OCI-LY7 (cell line): ENCODE results near the gene SURF4. TPM values are rescaled to one million over a fixed set of nuclear protein-coding genes. Genes with fewer than 3 reads are reported as not detected.

Experiments used
- BruUV-seq: library from RNA; stranded (reverse); fragments of 400-500 nt; replicated peaks from 2 replicates; lab custom pipeline; 2021; lab: Mats Ljungman, UMichigan
- CTCF ChIA-PET: fragments of 300-600 bp; sonication (Branson Sonifier 250); formaldehyde crosslinking; loops from one replicate; lab custom pipeline; 2022; ENCODE audit warnings: antibody characterized with exemption; ENCODE audit not compliant: unreplicated experiment; lab: Charles Lee
- POLR2A ChIA-PET: fragments of 300-600 bp; sonication (Branson Sonifier 250); formaldehyde crosslinking; loops from one replicate; lab custom pipeline; 2022; ENCODE audit warnings: antibody characterized with exemption; lab: Charles Lee
- DNase-seq: peaks from one replicate; pipeline ENCODE4 v3.0.0-alpha.2; 2015; ENCODE audit warnings: low spot score
- H2AFZ ChIP-seq: fragments of 200-600 bp; sonication (generic), shearing (Covaris generic); 2 replicates; pipeline ENCODE4 v1.6.1; 2014; ENCODE audit warnings: mild to moderate bottlenecking, antibody characterized with exemption, low read length, moderate library complexity
- H3K27ac ChIP-seq: fragments of 200-600 bp; sonication (generic); 2 replicates; pipeline ENCODE4 v1.5.1; 2014; ENCODE audit warnings: mixed run types, low read depth, mild to moderate bottlenecking, moderate library complexity, low read length, inconsistent platforms; ENCODE audit not compliant: poor library complexity, severe bottlenecking
- H3K36me3 ChIP-seq: fragments of 200-600 bp; sonication (generic); 2 replicates; pipeline ENCODE4 v1.6.1; 2014; ENCODE audit warnings: mild to moderate bottlenecking, antibody characterized with exemption, low read length, moderate library complexity, mixed read lengths; ENCODE audit not compliant: insufficient read depth
- H3K4me1 ChIP-seq: fragments of 200-600 bp; sonication (generic); 2 replicates; pipeline ENCODE4 v1.5.1; 2014; ENCODE audit warnings: mild to moderate bottlenecking, low read length; ENCODE audit not compliant: insufficient read depth, poor library complexity, severe bottlenecking
- H3K4me2 ChIP-seq: fragments of 200-600 bp; sonication (generic); 2 replicates; pipeline ENCODE4 v1.6.1; 2014; ENCODE audit warnings: mild to moderate bottlenecking, low read length
- H3K4me3 ChIP-seq: fragments of 200-600 bp; sonication (generic); 2 replicates; pipeline ENCODE4 v1.5.1; 2014; ENCODE audit warnings: mild to moderate bottlenecking, low read depth, low read length; ENCODE audit not compliant: poor library complexity, severe bottlenecking
- H3K79me2 ChIP-seq: fragments of 200-600 bp; sonication (generic); 2 replicates; pipeline ENCODE4 v1.6.1; 2016; ENCODE audit warnings: low read depth, mild to moderate bottlenecking, low read length, moderate library complexity, mixed read lengths; ENCODE audit not compliant: insufficient read depth
- H3K9me2 ChIP-seq: fragments of 200-600 bp; sonication (generic); 2 replicates; pipeline ENCODE4 v1.6.1; 2016; ENCODE audit warnings: mild to moderate bottlenecking, low read length, mixed read lengths; ENCODE audit not compliant: insufficient read depth
- H3K9me3 ChIP-seq: fragments of 200-600 bp; sonication (generic); 2 replicates; pipeline ENCODE4 v1.6.1; 2014; ENCODE audit warnings: mild to moderate bottlenecking, mixed run types, low read length, mixed read lengths
- H4K20me1 ChIP-seq: fragments of 200-600 bp; sonication (generic); 2 replicates; pipeline ENCODE4 v1.6.1; 2014; ENCODE audit warnings: mild to moderate bottlenecking, antibody characterized with exemption, low read length, moderate library complexity, mixed read lengths; ENCODE audit not compliant: insufficient read depth
- EZH2phosphoT487 ChIP-seq: fragments of 200-600 bp; sonication (generic); IDR thresholded peaks from 2 replicates; pipeline ENCODE4 v1.6.1; 2018; ENCODE audit warnings: low read depth, borderline replicate concordance, mild to moderate bottlenecking, mixed run types, antibody characterized with exemption, low read length, moderate library complexity, mixed read lengths
- intact Hi-C: fragments of 100-400 bp; cut with micrococcal nuclease; formaldehyde crosslinking; loops from one replicate; pipeline ENCODE4 v1.10.0; 2022; ENCODE audit not compliant: unreplicated experiment
- total RNA-seq, 2 experiments: library from RNA; depleted of rRNA in 1 of 2; stranded (reverse); fragments of >200 nt in 1 of 2; shearing (Covaris generic) in 1 of 2; gene quantifications; 2 replicates each; pipeline ENCODE4 v1.2.3, GENCODE V29; 2014 to 2022
- TF ChIP-seq, protein P1 (sequence below): fragments of 200-600 bp; sonication (generic); conservative IDR thresholded peaks from 2 replicates; pipeline ENCODE4 v1.5.1; 2014; ENCODE audit warnings: mild to moderate bottlenecking, antibody characterized with exemption, low read length, moderate library complexity, mixed read lengths

SURF4 gene
- total RNA-seq, 2 experiments from 2014 or later: 75.5 to 92.3 TPM

GRCh38 chr9:133356391-133357091 is 19.3 kb downstream of the SURF4 start, which contains the start of the genes SURF1 and SURF2:
Gene SURF1, minus strand, starts transcription at chr9:133356487. Its CDS starts 34 bp downstream, at chr9:133356453.
Gene SURF2, plus strand, starts transcription at chr9:133356550. Its CDS starts 43 bp downstream, at chr9:133356593.
- Histone ChIP-seq H3K9me3 (no peaks in the 10 kb centered on the region), H3K4me1 (peaks cover 35% of the 10 kb centered on the region), H3K36me3 (peaks cover 59% of the 10 kb centered on the region), H4K20me1 (no peaks in the 10 kb centered on the region), H3K79me2 (peaks cover 8% of the 10 kb centered on the region; the same call in 1 of the 2 replicates), H3K4me2 (peak within 1 kb of the TSS; percentile 91), H2AFZ (peak within 1 kb of the TSS; percentile 56; the same call in 1 of the 2 replicates), H3K9me2 (no peaks in the 10 kb centered on the region), H3K27ac (peak within 1 kb of the TSS; percentile 52), H3K4me3 (peak within 1 kb of the TSS; percentile 78)
- CTCF ChIA-PET: interaction anchor here (1.1 kb wide), 1 partner anchor 18 kb away, joined by 3 read pairs; no protein-coding TSS in a partner anchor
- TF ChIP-seq, protein P1, sequence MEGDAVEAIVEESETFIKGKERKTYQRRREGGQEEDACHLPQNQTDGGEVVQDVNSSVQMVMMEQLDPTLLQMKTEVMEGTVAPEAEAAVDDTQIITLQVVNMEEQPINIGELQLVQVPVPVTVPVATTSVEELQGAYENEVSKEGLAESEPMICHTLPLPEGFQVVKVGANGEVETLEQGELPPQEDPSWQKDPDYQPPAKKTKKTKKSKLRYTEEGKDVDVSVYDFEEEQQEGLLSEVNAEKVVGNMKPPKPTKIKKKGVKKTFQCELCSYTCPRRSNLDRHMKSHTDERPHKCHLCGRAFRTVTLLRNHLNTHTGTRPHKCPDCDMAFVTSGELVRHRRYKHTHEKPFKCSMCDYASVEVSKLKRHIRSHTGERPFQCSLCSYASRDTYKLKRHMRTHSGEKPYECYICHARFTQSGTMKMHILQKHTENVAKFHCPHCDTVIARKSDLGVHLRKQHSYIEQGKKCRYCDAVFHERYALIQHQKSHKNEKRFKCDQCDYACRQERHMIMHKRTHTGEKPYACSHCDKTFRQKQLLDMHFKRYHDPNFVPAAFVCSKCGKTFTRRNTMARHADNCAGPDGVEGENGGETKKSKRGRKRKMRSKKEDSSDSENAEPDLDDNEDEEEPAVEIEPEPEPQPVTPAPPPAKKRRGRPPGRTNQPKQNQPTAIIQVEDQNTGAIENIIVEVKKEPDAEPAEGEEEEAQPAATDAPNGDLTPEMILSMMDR: peak; percentile 41
- TF ChIP-seq EZH2phosphoT487: no peak
- DNase-seq: peak; percentile 92
- POLR2A ChIA-PET: interaction anchor here (0.5 to 1.4 kb wide), 3 partner anchors 24 to 1325 kb away, joined by 5 to 10 read pairs (median 6); no protein-coding TSS in a partner anchor
- intact Hi-C loops: loop anchor here (1.0 to 5.0 kb wide), 2 partner anchors 20 to 106 kb away; partner anchors contain the start of genes STKLD1 and SURF4
- BruUV-seq: no TSS peak

GRCh38 chr9:133355881-133356357 is 19.9 kb downstream of the SURF4 start:
- Histone ChIP-seq H3K27ac (peak overlapping the region; percentile 52), H3K4me2 (peak overlapping the region; percentile 80), H3K79me2 (peaks cover 8% of the 10 kb centered on the region; the same call in 1 of the 2 replicates), H3K4me1 (peaks cover 38% of the 10 kb centered on the region), H3K4me3 (peak overlapping the region; percentile 78), H2AFZ (no peak overlapping the region), H3K9me2 (no peaks in the 10 kb centered on the region), H4K20me1 (no peaks in the 10 kb centered on the region), H3K36me3 (peaks cover 59% of the 10 kb centered on the region), H3K9me3 (no peaks in the 10 kb centered on the region)
- peak; percentile 62 for DNase-seq
- no peak for TF ChIP-seq EZH2phosphoT487
- TF ChIP-seq, protein P1: 0 out of 2 replicates have a peak, but pooled peaks have one; percentile 22
- CTCF ChIA-PET: no interaction called here
- POLR2A ChIA-PET: interaction anchor here (0.7 to 1.4 kb wide), 3 partner anchors 16 to 696 kb away, joined by 3 to 6 read pairs (median 3); no protein-coding TSS in a partner anchor
- TSS peak; percentile 51 for BruUV-seq
- intact Hi-C loops: loop anchor here (1.0 to 5.0 kb wide), 2 partner anchors 20 to 106 kb away; partner anchors contain the start of genes STKLD1 and SURF4
